Astrocyte (in vitro differentiated cells and primary cell): ENCODE results near the gene NUP98. TPM values are rescaled to one million over a fixed set of nuclear protein-coding genes. Genes with fewer than 3 reads are reported as not detected.

ENCODE experiments used
- DNase-seq: peaks from one replicate; pipeline ENCODE4 v3.0.0-alpha.2; 2010; ENCODE audit warnings: low read depth
- FAIRE-seq: peaks from 2 replicates; lab custom pipeline; 2011; peaks lifted over from hg19 to GRCh38; lab: Jason Lieb, UNC
- H2AFZ ChIP-seq: 2 replicates; pipeline ENCODE4 v1.6.0; 2012; ENCODE audit warnings: low read depth, low read length, inconsistent platforms
- H3K27ac ChIP-seq: 2 replicates; pipeline ENCODE4 v1.5.1; 2011; ENCODE audit warnings: low read depth, low read length, inconsistent platforms
- H3K27me3 ChIP-seq: 2 replicates; pipeline ENCODE4 v1.6.0; 2011; ENCODE audit warnings: low read length, inconsistent platforms; ENCODE audit not compliant: insufficient read depth
- H3K36me3 ChIP-seq: 2 replicates; pipeline ENCODE4 v1.5.1; 2011; ENCODE audit warnings: low read length, inconsistent platforms; ENCODE audit not compliant: insufficient read depth
- H3K4me1 ChIP-seq: 2 replicates; pipeline ENCODE4 v1.5.1; 2011; ENCODE audit warnings: low read length, inconsistent platforms; ENCODE audit not compliant: insufficient read depth
- H3K4me2 ChIP-seq: 2 replicates; pipeline ENCODE4 v1.6.0; 2012; ENCODE audit warnings: low read length, inconsistent platforms
- H3K4me3 ChIP-seq: 2 replicates; pipeline ENCODE4 v1.5.1; 2011; ENCODE audit warnings: low read depth, mild to moderate bottlenecking, low read length, inconsistent platforms; ENCODE audit not compliant: insufficient read depth
- H3K79me2 ChIP-seq: 2 replicates; pipeline ENCODE4 v1.6.0; 2012; ENCODE audit warnings: mild to moderate bottlenecking, low read length, inconsistent platforms; ENCODE audit not compliant: insufficient read depth
- H3K9ac ChIP-seq: 2 replicates; pipeline ENCODE4 v1.6.0; 2012; ENCODE audit warnings: mild to moderate bottlenecking, low read length, inconsistent platforms
- H3K9me3 ChIP-seq: 2 replicates; pipeline ENCODE4 v1.5.1; 2012; ENCODE audit warnings: low read depth, mild to moderate bottlenecking, low read length, inconsistent platforms; ENCODE audit not compliant: insufficient read depth
- H4K20me1 ChIP-seq: 2 replicates; pipeline ENCODE4 v1.6.0; 2012; ENCODE audit warnings: low read length, inconsistent platforms; ENCODE audit not compliant: insufficient read depth
- H3K27ac Mint-ChIP-seq: one replicate; pipeline ENCODE4 v1.8.0; 2021; ENCODE audit warnings: mild to moderate bottlenecking, mixed read lengths; ENCODE audit not compliant: unreplicated experiment
- H3K27me3 Mint-ChIP-seq: one replicate; pipeline ENCODE4 v1.8.0; 2021; ENCODE audit warnings: low read depth, mixed read lengths; ENCODE audit not compliant: unreplicated experiment
- H3K36me3 Mint-ChIP-seq: one replicate; pipeline ENCODE4 v1.8.0; 2021; ENCODE audit warnings: low read depth, mixed read lengths; ENCODE audit not compliant: unreplicated experiment
- H3K4me1 Mint-ChIP-seq: one replicate; pipeline ENCODE4 v1.8.0; 2021; ENCODE audit warnings: low read depth, mixed read lengths; ENCODE audit not compliant: unreplicated experiment
- H3K4me3 Mint-ChIP-seq: one replicate; pipeline ENCODE4 v1.8.0; 2021; ENCODE audit warnings: mild to moderate bottlenecking, moderate library complexity, mixed read lengths; ENCODE audit not compliant: unreplicated experiment
- H3K9me3 Mint-ChIP-seq: one replicate; pipeline ENCODE4 v1.8.0; 2021; ENCODE audit warnings: mild to moderate bottlenecking, mixed read lengths; ENCODE audit not compliant: unreplicated experiment
- CTCF ChIP-seq: IDR thresholded peaks from 2 replicates; pipeline ENCODE4 v1.5.1; 2011; ENCODE audit warnings: low read depth, mild to moderate bottlenecking, inconsistent platforms, low read length, moderate library complexity; ENCODE audit not compliant: insufficient read depth
- EZH2 ChIP-seq: IDR thresholded peaks from 2 replicates; pipeline ENCODE4 v1.6.1; 2012; ENCODE audit warnings: mild to moderate bottlenecking, low read length, inconsistent platforms; ENCODE audit not compliant: insufficient read depth
- total RNA-seq: library from RNA; stranded (reverse); gene quantifications from 2 replicates; pipeline ENCODE4 v1.2.1, GENCODE V29; 2021

Gene NUP98
- total RNA-seq, 1 donor from 2014 or later = 81.2 TPM

- H3K27me3 ChIP-seq = no peaks in the 10 kb centered on the region
- TF ChIP-seq EZH2 = no peak
- no peak for TF ChIP-seq CTCF
- Mint-ChIP-seq H3K4me1 (no peaks in the 10 kb centered on the region), H3K36me3 (peaks cover 32% of the 10 kb centered on the region), H3K9me3 (peaks cover 12% of the 10 kb centered on the region), H3K4me3 (no peak overlapping the region), H3K27ac (no peak overlapping the region), H3K27me3 (peaks cover 6% of the 10 kb centered on the region)
- no peaks in the 10 kb centered on the region for H3K4me1 ChIP-seq
- H3K4me2 ChIP-seq = no peak overlapping the region
- FAIRE-seq (no peak), DNase-seq (no peak)
- no peaks in the 10 kb centered on the region for H4K20me1 ChIP-seq
- no peak overlapping the region for H3K27ac ChIP-seq
- no peak overlapping the region for H2AFZ ChIP-seq
- no peak overlapping the region for H3K4me3 ChIP-seq
- H3K9me3 ChIP-seq = no peaks in the 10 kb centered on the region
- H3K36me3 ChIP-seq = no peaks in the 10 kb centered on the region
- no peaks in the 10 kb centered on the region for H3K79me2 ChIP-seq
- H3K9ac ChIP-seq = no peak overlapping the region
These were observed 134.5 kb downstream of the NUP98 start for GRCh38 chr11:3662856-3663255.

GRCh38 chr11:3660960-3661359, 136.4 kb downstream of the NUP98 start:
- Histone ChIP-seq H3K27ac (no peak overlapping the region), H3K4me3 (no peak overlapping the region), H3K27me3 (no peaks in the 10 kb centered on the region), H3K9me3 (no peaks in the 10 kb centered on the region), H3K79me2 (no peaks in the 10 kb centered on the region), H3K9ac (no peak overlapping the region), H3K4me2 (no peak overlapping the region), H3K36me3 (no peaks in the 10 kb centered on the region), H2AFZ (no peak overlapping the region), H4K20me1 (no peaks in the 10 kb centered on the region), H3K4me1 (no peaks in the 10 kb centered on the region)
- FAIRE-seq (no peak), DNase-seq (no peak)
- Mint-ChIP-seq H3K4me3 (no peak overlapping the region), H3K27me3 (peaks cover 6% of the 10 kb centered on the region), H3K36me3 (peaks cover 27% of the 10 kb centered on the region), H3K4me1 (no peaks in the 10 kb centered on the region), H3K9me3 (peaks cover 12% of the 10 kb centered on the region), H3K27ac (no peak overlapping the region)
- TF ChIP-seq CTCF (no peak), EZH2 (no peak)

- FAIRE-seq (no peak), DNase-seq (no peak)
- peaks cover 16% of the 10 kb centered on the region for H3K36me3 Mint-ChIP-seq
- no peak overlapping the region for H3K4me3 Mint-ChIP-seq
- H3K27me3 Mint-ChIP-seq = peaks cover 6% of the 10 kb centered on the region
- H3K9me3 ChIP-seq = no peaks in the 10 kb centered on the region
- H3K4me2 ChIP-seq = no peak overlapping the region
- H3K27ac Mint-ChIP-seq = no peak overlapping the region
- H3K4me1 ChIP-seq = no peaks in the 10 kb centered on the region
- no peaks in the 10 kb centered on the region for H3K4me1 Mint-ChIP-seq
- H3K27ac ChIP-seq = no peak overlapping the region
- H3K4me3 ChIP-seq = no peak overlapping the region
- no peaks in the 10 kb centered on the region for H3K79me2 ChIP-seq
- H3K9ac ChIP-seq = no peak overlapping the region
- no peaks in the 10 kb centered on the region for H4K20me1 ChIP-seq
- H3K27me3 ChIP-seq = no peaks in the 10 kb centered on the region
- H3K36me3 ChIP-seq = no peaks in the 10 kb centered on the region
- H2AFZ ChIP-seq = no peak overlapping the region
- no peak for TF ChIP-seq CTCF
- H3K9me3 Mint-ChIP-seq = peaks cover 10% of the 10 kb centered on the region
These were observed 137.5 kb downstream of the NUP98 start for GRCh38 chr11:3659595-3660515.
